Stimulated activated naive B cell treated with anti-CD40 and anti-IgM and Interleukin-4, amounts not matched to agents 10 μg/mL and 1 μg/mL and 100 μg/mL, for 72 hours (primary cell): ENCODE measurements around the gene SURF4.
"Not testable (repeated sequence)": the region's sequence is repeated elsewhere in the genome, so short reads cannot be mapped to it uniquely, and the experiment has no call there.

ENCODE experiments used
- ATAC-seq, 2 donors: fragments of 150-1000 bp; cut with Tn5 transposase; replicated peaks; 2 replicates each; pipeline ENCODE4 v1.10.0; 2021; ENCODE audit warnings: moderate library complexity in 1 of 2
- DNase-seq: peaks from one replicate; pipeline ENCODE4 v3.0.0; 2021
- H3K27ac Mint-ChIP-seq: one replicate; pipeline ENCODE4 v1.8.0; 2022; ENCODE audit warnings: mild to moderate bottlenecking, mixed read lengths
- H3K27me3 Mint-ChIP-seq, 2 donors: one replicate each; pipeline ENCODE4 v1.8.0; 2022; ENCODE audit warnings: mixed read lengths in 2 of 2
- H3K36me3 Mint-ChIP-seq, 2 donors: one replicate each; pipeline ENCODE4 v1.8.0; 2022; ENCODE audit warnings: mixed read lengths in 2 of 2, mild to moderate bottlenecking in 1 of 2
- H3K4me1 Mint-ChIP-seq, 2 donors: one replicate each; pipeline ENCODE4 v1.8.0; 2022; ENCODE audit warnings: mixed read lengths in 2 of 2, mild to moderate bottlenecking in 1 of 2
- H3K4me3 Mint-ChIP-seq, 2 donors: one replicate each; pipeline ENCODE4 v1.8.0; 2022; ENCODE audit warnings: mild to moderate bottlenecking in 2 of 2, mixed read lengths in 2 of 2, moderate library complexity in 1 of 2
- H3K9me3 Mint-ChIP-seq, 2 donors: one replicate each; pipeline ENCODE4 v1.8.0; 2022; ENCODE audit warnings: mixed read lengths in 2 of 2, mild to moderate bottlenecking in 1 of 2

Gene SURF4

DNA sequence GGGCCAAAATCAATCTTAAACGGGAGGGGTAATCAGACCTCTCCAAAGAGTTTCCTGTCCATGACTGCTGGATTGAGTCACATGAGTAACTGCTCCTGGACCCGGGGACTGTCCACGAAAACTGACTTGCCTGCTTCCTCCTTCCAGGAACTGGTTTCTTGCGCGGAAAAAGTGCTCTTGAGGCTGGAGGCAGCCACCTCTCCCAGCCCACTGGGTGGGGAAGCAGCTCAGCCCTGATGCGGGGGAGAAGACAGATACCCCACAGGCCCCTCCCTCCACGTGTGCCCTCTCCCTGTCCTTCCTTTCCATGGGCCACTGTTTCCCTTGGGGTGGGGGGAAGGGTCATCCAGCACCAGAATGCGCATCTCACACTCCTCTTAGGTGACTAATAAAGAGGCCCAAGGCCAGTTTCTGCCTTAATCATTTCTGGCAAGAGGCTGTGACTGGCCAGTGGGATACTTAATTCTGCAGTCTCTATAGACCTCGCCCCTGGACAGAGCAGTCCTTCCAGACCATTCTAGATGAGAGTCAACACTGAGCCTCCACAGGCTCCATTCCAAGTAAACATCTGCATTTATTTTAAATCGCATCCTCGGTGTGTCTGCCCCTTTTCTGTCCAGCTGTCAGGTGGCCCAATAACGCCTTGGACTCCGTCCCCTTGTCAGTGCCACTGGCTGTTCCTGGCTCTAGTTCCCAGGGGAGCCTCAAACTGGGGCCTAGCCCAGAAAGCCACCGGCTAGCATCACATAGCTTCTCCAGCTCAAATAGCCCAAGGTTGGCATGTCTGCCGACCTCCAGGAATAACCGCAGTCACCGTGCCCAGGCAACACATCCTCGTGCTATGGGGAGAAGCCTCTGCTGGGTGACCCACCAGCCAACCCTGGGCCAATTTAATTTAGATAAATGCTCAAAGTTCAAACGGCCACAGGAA, 29.9 kb upstream of the SURF4 start:
- Mint-ChIP-seq H3K4me3 (no peak overlapping the region), H3K27ac (no peak overlapping the region), H3K36me3 (peaks cover 48 to 67% of the 10 kb centered on the region in 2 donors), H3K9me3 (no peaks in the 10 kb centered on the region), H3K4me1 (peaks cover 5 to 35% of the 10 kb centered on the region in 2 donors), H3K27me3 (no peaks in the 10 kb centered on the region)
- no peak for DNase-seq
- no peak for ATAC-seq

DNA sequence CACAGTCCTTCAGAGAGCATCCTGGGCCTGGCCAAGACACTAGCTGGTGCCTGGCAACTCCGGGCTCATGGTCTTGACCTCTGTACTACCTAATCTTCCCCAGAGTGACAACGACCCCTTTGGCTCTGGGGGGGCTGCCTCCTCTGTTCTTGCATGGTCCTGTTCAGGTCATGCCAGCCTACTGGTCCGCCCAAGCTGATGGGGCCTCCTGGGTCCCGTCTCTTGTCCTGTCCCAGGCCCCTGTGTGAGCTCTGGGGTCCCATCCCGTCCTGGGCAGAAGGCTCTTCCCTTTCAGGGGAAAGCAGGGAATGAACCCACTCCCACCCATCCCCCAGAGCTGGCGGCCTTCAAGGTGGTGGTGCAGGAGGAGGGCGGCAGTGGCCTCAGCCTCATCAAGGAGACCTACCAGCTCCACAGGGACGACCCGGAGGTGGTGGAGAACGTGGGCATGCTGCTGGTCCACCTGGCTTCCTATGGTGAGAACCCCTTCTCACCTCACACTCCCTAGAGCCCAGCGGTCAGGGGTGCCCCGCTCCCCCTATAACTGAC, 28.7 kb upstream of the SURF4 start:
- no peak for ATAC-seq
- DNase-seq = no peak
- Mint-ChIP-seq H3K4me1 (peaks cover 5 to 24% of the 10 kb centered on the region in 2 donors), H3K27ac (peak overlapping the region; percentile 49), H3K36me3 (peaks cover 37 to 57% of the 10 kb centered on the region in 2 donors), H3K9me3 (no peaks in the 10 kb centered on the region), H3K27me3 (no peaks in the 10 kb centered on the region), H3K4me3 (no peak overlapping the region)

DNA sequence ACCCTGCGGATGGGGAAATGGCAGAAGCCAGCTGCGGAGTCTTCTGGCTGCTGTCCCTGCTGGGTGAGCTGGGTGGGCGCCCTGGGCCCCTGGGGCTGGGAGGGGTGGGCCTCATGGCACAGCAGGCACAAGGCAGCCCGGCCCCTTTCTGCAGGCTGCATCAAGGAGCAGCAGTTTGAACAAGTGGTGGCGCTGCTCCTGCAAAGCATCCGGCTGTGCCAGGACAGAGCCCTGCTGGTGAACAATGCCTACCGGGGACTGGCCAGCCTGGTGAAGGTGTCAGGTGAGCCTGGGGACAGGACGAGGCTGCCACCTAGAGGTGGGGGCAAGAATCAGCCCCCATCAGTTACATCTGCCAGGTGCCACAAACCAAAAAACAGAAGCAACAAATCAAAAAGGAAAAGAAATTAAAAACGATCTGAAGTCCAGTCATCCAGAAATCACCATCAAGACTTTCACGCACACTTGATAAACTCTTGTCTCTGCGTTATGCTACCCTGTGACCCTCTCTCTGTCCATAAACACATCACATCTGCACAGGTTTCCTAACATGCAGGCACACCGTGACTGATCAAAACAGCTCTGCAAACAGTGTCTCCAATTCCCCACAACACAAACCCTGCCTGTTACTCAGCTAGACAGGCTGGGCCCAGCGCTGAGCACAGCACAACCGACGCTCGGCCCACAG, 28.1 kb upstream of the SURF4 start:
- H3K4me1 Mint-ChIP-seq = peaks cover 5 to 24% of the 10 kb centered on the region in 2 donors
- H3K27ac Mint-ChIP-seq = peak overlapping the region; percentile 49
- no peaks in the 10 kb centered on the region for H3K27me3 Mint-ChIP-seq
- peaks cover 36 to 51% of the 10 kb centered on the region in 2 donors for H3K36me3 Mint-ChIP-seq
- ATAC-seq = no peak
- DNase-seq = no peak
- H3K4me3 Mint-ChIP-seq = no peak overlapping the region
- no peaks in the 10 kb centered on the region for H3K9me3 Mint-ChIP-seq

DNA sequence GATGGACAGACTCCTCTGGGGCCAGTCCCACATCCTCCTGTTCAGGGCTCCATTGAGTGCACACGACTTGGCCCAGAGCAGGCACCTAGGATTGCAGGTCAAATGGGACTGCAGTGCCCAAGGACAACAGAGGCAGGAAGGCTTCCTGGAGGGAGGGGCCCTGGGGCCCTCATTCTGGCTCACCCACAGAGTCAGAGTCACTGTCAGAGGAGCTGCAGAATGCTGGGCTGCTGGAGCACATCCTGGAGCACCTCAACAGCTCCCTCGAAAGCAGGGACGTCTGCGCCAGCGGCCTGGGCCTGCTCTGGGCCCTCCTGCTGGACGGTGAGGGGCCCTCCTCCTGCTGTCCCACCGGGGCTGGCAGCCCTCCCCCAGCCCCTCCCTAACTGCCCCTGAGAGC, 26.8 kb upstream of the SURF4 start:
- DNase-seq (no peak), ATAC-seq (no peak)
- Mint-ChIP-seq H3K27me3 (no peaks in the 10 kb centered on the region), H3K4me1 (peaks cover 5 to 21% of the 10 kb centered on the region in 2 donors), H3K9me3 (no peaks in the 10 kb centered on the region), H3K4me3 (no peak overlapping the region), H3K27ac (no peak overlapping the region), H3K36me3 (peaks cover 33 to 47% of the 10 kb centered on the region in 2 donors)

DNA sequence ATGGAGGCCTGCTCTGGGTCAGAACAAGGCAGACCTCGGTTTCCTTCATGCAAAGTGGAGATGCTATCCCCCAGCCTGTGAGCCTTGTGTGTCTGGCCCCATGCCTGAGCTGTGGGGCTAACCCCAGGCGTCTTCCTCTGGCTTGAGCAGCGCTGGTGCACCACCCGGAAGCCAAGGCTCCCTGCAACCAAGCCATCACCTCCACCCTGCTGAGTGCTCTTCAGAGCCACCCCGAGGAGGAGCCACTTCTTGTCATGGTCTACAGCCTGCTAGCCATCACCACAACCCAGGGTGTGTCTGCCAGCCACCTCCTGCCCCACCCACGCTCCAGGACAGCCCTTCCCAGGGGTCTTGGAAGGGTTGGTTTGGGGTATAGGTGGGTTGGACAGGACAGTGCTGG, 25.7 kb upstream of the SURF4 start:
- Mint-ChIP-seq H3K9me3 (no peaks in the 10 kb centered on the region), H3K36me3 (peaks cover 24 to 38% of the 10 kb centered on the region in 2 donors), H3K27me3 (no peaks in the 10 kb centered on the region), H3K27ac (no peak overlapping the region), H3K4me1 (peaks cover 0 to 11% of the 10 kb centered on the region in 2 donors), H3K4me3 (no peak overlapping the region)
- no peak for DNase-seq
- no peak for ATAC-seq

DNA sequence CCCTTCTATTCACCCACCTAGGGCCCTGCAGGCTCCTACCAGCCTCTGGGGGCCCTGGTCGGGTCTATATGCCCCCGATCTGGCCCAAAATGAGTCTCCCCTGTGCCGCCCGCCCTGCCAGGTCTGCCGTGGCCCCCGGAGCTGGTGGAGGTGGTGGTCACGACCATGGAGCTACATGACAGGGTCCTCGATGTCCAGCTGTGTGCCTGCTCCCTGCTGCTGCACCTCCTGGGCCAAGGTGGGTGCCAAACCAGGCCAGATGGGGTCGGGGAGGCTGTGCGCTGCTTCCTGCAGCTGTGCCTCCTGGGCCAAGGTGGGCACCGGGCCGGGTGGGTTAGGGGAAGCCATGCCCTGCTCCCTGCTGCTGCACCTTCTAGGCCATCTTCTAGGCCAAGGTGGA, 24.4 kb upstream of the SURF4 start:
- Mint-ChIP-seq H3K9me3 (no peaks in the 10 kb centered on the region), H3K27ac (peak overlapping the region; percentile 81), H3K4me3 (no peak overlapping the region), H3K4me1 (peaks cover 0 to 11% of the 10 kb centered on the region in 2 donors), H3K27me3 (no peaks in the 10 kb centered on the region), H3K36me3 (peaks cover 12 to 25% of the 10 kb centered on the region in 2 donors)
- no peak for ATAC-seq
- DNase-seq = no peak

DNA sequence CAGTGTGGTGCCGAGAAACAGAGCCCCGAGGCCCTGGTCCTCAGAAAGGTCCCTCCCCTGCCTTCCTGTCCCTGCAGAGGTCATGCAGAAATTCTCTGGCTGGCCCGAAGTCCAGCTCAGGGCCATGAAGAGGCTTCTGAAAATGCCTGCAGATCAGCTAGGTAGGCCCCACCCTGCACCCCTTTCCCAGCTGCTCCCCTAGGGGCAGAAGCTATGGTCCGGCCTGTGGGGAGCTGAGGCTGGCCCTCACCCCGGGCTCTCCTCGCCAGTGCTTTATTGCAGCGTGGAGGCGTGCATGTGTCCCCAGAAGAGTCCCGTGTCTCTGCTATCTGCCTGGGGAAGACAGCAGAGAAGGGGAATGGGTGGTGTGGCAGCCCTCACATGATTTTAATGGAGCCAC, 22.0 kb upstream of the SURF4 start:
- Mint-ChIP-seq H3K27me3 (peaks cover 10 to 14% of the 10 kb centered on the region in 2 donors), H3K4me1 (peaks cover 0 to 5% of the 10 kb centered on the region in 2 donors), H3K9me3 (no peaks in the 10 kb centered on the region), H3K4me3 (no peak overlapping the region), H3K36me3 (peaks cover 9 to 10% of the 10 kb centered on the region in 2 donors), H3K27ac (no peak overlapping the region)
- no peak for ATAC-seq
- no peak for DNase-seq

DNA sequence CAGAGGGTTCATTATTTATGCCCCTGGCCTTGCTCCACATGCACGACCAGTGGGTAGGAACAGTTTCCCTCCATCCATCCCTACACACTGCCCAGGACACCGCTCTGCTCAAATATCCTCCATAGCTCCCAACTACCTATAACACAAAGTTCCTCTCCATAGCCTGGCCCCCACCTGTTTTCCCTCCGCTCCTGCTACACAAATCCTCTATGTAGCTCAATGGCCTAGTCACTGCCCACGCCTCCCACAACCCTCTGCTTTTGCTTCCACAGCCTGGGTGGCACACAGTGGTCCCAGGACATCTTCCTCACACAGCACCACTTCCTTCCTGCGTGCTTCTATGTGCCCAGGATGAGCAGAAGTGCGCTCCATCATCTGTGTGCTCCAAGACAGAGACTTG, 21.5 kb upstream of the SURF4 start:
- Mint-ChIP-seq H3K4me3 (no peak overlapping the region), H3K9me3 (no peaks in the 10 kb centered on the region), H3K36me3 (peaks cover 5 to 10% of the 10 kb centered on the region in 2 donors), H3K27me3 (peaks cover 10 to 14% of the 10 kb centered on the region in 2 donors), H3K4me1 (peaks cover 0 to 5% of the 10 kb centered on the region in 2 donors), H3K27ac (no peak overlapping the region)
- no peak for DNase-seq
- no peak for ATAC-seq

DNA sequence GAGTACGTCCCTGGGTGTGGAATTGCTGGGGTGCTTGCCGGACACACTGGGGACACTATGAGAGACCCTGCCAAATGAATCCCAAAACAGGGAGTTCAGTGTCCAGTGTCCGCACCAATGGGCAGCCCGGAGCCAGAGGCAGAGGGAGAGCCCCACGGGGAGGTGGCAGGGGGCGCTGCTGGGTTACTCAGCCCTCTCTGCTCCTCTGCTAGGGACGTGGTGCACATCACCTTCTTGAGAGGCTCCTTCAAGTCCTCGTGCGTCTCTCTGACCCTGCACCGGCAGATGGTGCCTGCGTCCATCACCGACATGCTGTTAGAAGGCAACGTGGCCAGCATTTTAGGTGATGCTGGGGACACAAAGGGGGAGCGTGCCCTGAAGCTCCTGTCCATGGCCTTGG, 21.1 kb upstream of the SURF4 start:
- no peak overlapping the region for H3K4me3 Mint-ChIP-seq
- H3K27me3 Mint-ChIP-seq = peaks cover 10 to 14% of the 10 kb centered on the region in 2 donors
- no peaks in the 10 kb centered on the region for H3K9me3 Mint-ChIP-seq
- H3K4me1 Mint-ChIP-seq = peaks cover 0 to 3% of the 10 kb centered on the region in 2 donors
- no peak for DNase-seq
- H3K36me3 Mint-ChIP-seq = peaks cover 3 to 6% of the 10 kb centered on the region in 2 donors
- peak in 1 of 2 donors; percentile 35 for ATAC-seq
- H3K27ac Mint-ChIP-seq = no peak overlapping the region

DNA sequence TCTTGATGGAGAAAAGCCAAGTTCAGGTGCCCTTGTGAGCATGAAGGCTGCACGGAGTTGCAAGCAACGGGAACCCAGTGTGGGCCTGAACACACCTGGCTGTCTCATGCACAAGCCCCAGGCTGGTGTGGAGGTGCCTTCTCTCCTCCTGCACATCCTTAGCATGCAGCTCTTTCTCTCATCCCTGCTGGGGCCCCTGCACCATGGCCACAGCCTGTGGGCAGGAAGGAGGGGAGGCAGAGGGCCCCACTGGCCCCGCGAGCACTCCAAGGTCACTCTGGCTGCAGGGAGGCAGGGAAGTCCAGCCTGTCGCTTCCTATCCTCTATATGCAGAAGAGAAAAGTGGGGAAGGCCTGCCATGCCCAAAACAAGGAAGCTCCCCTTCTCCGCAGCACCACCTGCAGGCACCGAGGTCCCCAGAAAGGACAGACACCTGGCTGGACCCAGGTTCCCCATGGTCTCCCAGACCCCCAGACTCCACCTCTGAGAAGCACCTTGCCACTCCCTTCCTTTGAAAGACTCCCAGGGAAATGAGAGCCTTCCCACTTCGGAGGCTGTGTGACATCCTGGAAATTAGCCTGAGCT, 18.9 kb upstream of the SURF4 start:
- H3K4me3 Mint-ChIP-seq = no peak overlapping the region
- H3K27me3 Mint-ChIP-seq = peaks cover 21 to 27% of the 10 kb centered on the region in 2 donors
- H3K36me3 Mint-ChIP-seq = no peaks in the 10 kb centered on the region
- no peaks in the 10 kb centered on the region for H3K9me3 Mint-ChIP-seq
- ATAC-seq (no peak), DNase-seq (no peak)
- H3K27ac Mint-ChIP-seq = no peak overlapping the region
- no peaks in the 10 kb centered on the region for H3K4me1 Mint-ChIP-seq

DNA sequence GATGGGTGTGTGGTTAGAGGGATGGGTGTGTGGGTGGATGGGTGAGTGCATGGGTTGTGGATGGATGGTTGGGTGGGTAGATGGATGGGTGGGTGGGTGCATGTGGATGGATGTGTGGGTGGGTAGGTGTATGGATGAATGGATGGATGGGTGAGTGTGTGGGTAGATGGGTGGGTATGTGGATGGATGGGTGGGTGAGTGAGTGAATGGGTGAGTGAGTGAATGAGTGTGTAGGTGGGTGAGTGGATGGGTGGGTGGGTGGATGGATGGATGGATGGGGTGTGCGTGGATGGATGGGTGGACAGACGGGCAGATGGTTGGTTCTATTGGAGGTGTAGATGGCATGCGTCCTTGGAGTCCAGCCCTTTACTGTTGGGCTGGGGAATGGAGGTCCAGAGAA, 17.5 kb upstream of the SURF4 start:
- H3K27ac Mint-ChIP-seq = no peak overlapping the region
- no peak for DNase-seq
- no peak overlapping the region for H3K4me3 Mint-ChIP-seq
- peaks cover 25 to 30% of the 10 kb centered on the region in 2 donors for H3K27me3 Mint-ChIP-seq
- H3K4me1 Mint-ChIP-seq = no peaks in the 10 kb centered on the region
- no peaks in the 10 kb centered on the region for H3K9me3 Mint-ChIP-seq
- no peaks in the 10 kb centered on the region for H3K36me3 Mint-ChIP-seq
- ATAC-seq = no peak

DNA sequence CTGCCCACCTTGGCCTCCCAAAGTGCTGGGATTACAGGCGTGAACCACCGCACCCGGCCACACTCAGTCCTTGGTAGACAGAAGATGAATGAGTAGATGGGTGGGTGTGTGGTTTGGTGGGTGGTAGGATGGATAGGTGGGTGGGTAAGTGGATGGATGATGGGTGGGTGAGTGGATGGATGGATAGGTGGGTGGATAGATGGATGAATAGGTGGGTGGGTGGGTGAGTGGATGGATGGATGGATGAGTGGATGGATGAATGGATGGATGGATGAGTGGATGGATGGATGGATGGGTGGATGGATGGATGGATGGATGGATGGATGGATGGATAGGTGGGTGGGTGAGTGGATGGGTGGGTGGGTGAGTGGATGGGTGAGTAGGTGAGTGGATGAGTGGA, 16.4 kb upstream of the SURF4 start:
- H3K9me3 Mint-ChIP-seq, H3K4me1 Mint-ChIP-seq, H3K4me3 Mint-ChIP-seq, H3K36me3 Mint-ChIP-seq, ATAC-seq, DNase-seq, H3K27ac Mint-ChIP-seq: not testable (repeated sequence)
- peaks cover 25 to 30% of the 10 kb centered on the region in 2 donors for H3K27me3 Mint-ChIP-seq

DNA sequence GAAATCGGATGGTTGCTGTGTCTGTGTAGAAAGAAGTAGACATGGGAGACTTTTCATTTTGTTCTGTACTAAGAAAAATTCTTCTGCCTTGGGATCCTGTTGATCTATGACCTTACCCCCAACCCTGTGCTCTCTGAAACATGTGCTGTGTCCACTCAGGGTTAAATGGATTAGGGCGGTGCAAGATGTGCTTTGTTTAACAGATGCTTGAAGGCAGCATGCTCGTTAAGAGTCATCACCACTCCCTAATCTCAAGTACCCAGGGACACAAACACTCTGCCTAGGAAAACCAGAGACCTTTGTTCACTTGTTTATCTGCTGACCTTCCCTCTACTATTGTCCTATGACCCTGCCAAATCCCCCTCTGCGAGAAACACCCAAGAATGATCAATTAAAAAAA, 15.6 kb upstream of the SURF4 start:
- not testable (repeated sequence) for H3K9me3 Mint-ChIP-seq, H3K27ac Mint-ChIP-seq, H3K36me3 Mint-ChIP-seq, ATAC-seq, H3K4me1 Mint-ChIP-seq, DNase-seq, H3K4me3 Mint-ChIP-seq
- H3K27me3 Mint-ChIP-seq = peaks cover 25 to 30% of the 10 kb centered on the region in 2 donors

DNA sequence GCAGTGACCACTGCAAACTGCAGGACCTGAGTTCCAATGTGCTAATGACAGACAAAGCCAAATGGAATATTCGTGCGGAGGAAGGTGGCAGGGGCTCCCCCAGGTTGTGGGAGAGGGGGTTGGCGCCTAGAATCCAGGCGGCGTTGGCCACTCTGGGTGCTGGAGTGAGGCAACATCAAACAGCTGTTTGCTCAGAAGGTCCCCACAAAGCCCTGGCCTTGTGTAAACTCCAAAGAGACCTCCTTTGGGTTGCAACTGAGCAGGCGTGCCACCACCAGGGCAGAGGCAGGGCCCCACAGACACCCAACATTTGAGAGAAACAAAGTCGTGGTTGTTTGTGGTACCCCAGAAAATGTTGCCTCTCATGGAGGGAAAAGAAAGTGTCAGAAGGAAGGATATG, 14.9 kb upstream of the SURF4 start:
- Mint-ChIP-seq H3K4me3 (no peak overlapping the region), H3K27ac (no peak overlapping the region)

More for the DNA sequence above, 14.9 kb upstream of the SURF4 start:
- no peaks in the 10 kb centered on the region for H3K36me3 Mint-ChIP-seq
- H3K27me3 Mint-ChIP-seq = peaks cover 25 to 30% of the 10 kb centered on the region in 2 donors
- DNase-seq = no peak
- H3K4me1 Mint-ChIP-seq = no peaks in the 10 kb centered on the region
- ATAC-seq = no peak
- H3K9me3 Mint-ChIP-seq = no peaks in the 10 kb centered on the region
